Right lobe of liver (tissue), 4 donors: ENCODE data around the gene HSD17B11.

ENCODE experiments used
- CTCF ChIP-seq, 4 donors: fragments of 200-600 bp in 3 of 4; fragments of 450-650 bp in 1 of 4; IDR thresholded peaks; one replicate each; pipeline versions ENCODE4 v1.5.1 to v1.8.0; 2016 to 2022; ENCODE audit warnings: antibody characterized with exemption in 4 of 4, mild to moderate bottlenecking in 2 of 4
- POLR2A ChIP-seq: fragments of 450-650 bp; IDR thresholded peaks from one replicate; pipeline ENCODE4 v1.6.1; 2017; ENCODE audit warnings: antibody characterized with exemption, mild to moderate bottlenecking
- donor health status: DM: no; HTN: no; CAD: no.
- donor health status: DM: no; HTN: no; CAD: no.
- donor health status: DM: no; HTN: yes; CAD: no.

DNA sequence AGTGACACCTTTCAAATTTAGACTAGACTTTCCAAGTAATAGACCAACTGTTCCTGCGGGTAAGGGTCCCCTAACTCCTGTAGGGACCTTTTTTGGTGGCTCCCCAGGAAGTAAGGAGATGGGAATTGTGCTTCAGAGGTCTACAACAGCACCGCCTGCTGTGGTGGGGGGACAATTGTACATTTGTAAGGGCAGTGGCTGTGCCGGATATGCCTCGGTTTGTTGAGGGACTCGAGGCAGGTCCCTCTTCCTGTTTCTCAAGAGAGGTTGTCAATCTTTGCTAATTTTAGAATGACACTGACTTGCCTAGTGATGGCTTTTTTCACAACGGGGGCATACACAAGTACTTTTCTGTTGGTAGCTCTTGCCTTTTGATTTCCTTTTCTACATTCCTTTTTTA is 15.5 kb upstream of the HSD17B11 start:
- TF ChIP-seq CTCF (IDR thresholded peaks at IDR 0.05) (no peak), POLR2A (no peak)
